ENCODE measurements around the gene PRAC2.

Gene PRAC2

GRCh38 chr17:48720266-48721008 lies 2.5 kb upstream of the PRAC2 start:
- no peak for DNase-seq (ENCODE audit: low spot score)

- DNase-seq (ENCODE audit: low spot score) = no peak
These were observed 2.0 kb upstream of the PRAC2 start for GRCh38 chr17:48721009-48721402.

- DNase-seq (ENCODE audit: low spot score) = no peak
These were observed 631 bp upstream of the PRAC2 start, which contains the start of gene PRAC1 for GRCh38 chr17:48722201-48722907. TSS of gene PRAC1 (minus strand) at chr17:48722518. CDS start at chr17:48722392, 126 bp downstream.

- no peak for DNase-seq (ENCODE audit: low spot score)
These were observed 652 bp downstream of the PRAC2 start for GRCh38 chr17:48723423-48724250.

GRCh38 chr17:48724251-48725003 lies 1.4 kb downstream of the PRAC2 start:
- DNase-seq (ENCODE audit: low spot score) = peak; percentile 82

- peak; percentile 53 for DNase-seq (ENCODE audit: low spot score)
These were observed 2.0 kb downstream of the PRAC2 start for GRCh38 chr17:48725004-48725287.

- no peak for DNase-seq (ENCODE audit: low spot score)
These were observed 2.5 kb downstream of the PRAC2 start for GRCh38 chr17:48725288-48726064.

- no peak for DNase-seq (ENCODE audit: low spot score)
These were observed 3.3 kb downstream of the PRAC2 start for GRCh38 chr17:48726114-48726915.

GRCh38 chr17:48726916-48727286 lies 3.9 kb downstream of the PRAC2 start:
- DNase-seq (ENCODE audit: low spot score) = no peak

GRCh38 chr17:48727415-48728175 lies 4.6 kb downstream of the PRAC2 start:
- no peak for DNase-seq (ENCODE audit: low spot score)

- DNase-seq (ENCODE audit: low spot score) = peak; percentile 84
These were observed 5.5 kb downstream of the PRAC2 start, which contains the start of gene HOXB13 for GRCh38 chr17:48728232-48729231. TSS of gene HOXB13 (minus strand) at chr17:48728750. CDS start at chr17:48728593, 157 bp downstream.

- no peak for DNase-seq (ENCODE audit: low spot score)
These were observed 6.6 kb downstream of the PRAC2 start for GRCh38 chr17:48729335-48730239.

- DNase-seq (ENCODE audit: low spot score) = no peak
These were observed 7.2 kb downstream of the PRAC2 start for GRCh38 chr17:48730240-48730550.

GRCh38 chr17:48731355-48731754 lies 8.4 kb downstream of the PRAC2 start:
- no peak for DNase-seq (ENCODE audit: low spot score)

GRCh38 chr17:48732688-48733629 lies 10.0 kb downstream of the PRAC2 start:
- no peak for DNase-seq (ENCODE audit: low spot score)

- no peak for DNase-seq (ENCODE audit: low spot score)
These were observed 10.8 kb downstream of the PRAC2 start for GRCh38 chr17:48733632-48734328.
